ENCODE data around the gene RSPO3. TPM values are rescaled to one million over a fixed set of nuclear protein-coding genes. Genes with fewer than 3 reads are reported as not detected.
A peak's percentile ranks its signal among the peaks of the same experiment; 100 is the strongest.

Gene RSPO3
- 10 to 100 TPM in 1 of 4 donors, 1 to 10 TPM in 3; 1.9 to 10.7 (median 4.0) TPM for total RNA-seq

GRCh38 chr6:127118298-127119101, at the start of gene RSPO3:
TSS of gene RSPO3 (plus strand) at chr6:127118671. CDS start at chr6:127119193, 522 bp downstream.
- peaks cover 0 to 4% (median 0%) of the 10 kb centered on the region in 4 donors for H3K4me1 ChIP-seq
- peak within 1 kb of the TSS; percentile 64 to 73 (median 70) for H3K27ac ChIP-seq
- peak within 1 kb of the TSS; percentile 32 to 51 (median 45) for H3K4me3 ChIP-seq
- no peaks in the 10 kb centered on the region for H3K27me3 ChIP-seq
- no peaks in the 10 kb centered on the region for H3K9me3 ChIP-seq
- no peaks in the 10 kb centered on the region for H3K36me3 ChIP-seq
- DNase-seq: peak in 2 of 3 donors; percentile 47
- no peak for TF ChIP-seq POLR2A (IDR thresholded peaks at IDR 0.05)

- Histone ChIP-seq H3K27ac (no peak overlapping the region), H3K27me3 (no peaks in the 10 kb centered on the region), H3K4me3 (no peak overlapping the region), H3K9me3 (no peaks in the 10 kb centered on the region), H3K36me3 (no peaks in the 10 kb centered on the region), H3K4me1 (no peaks in the 10 kb centered on the region)
- DNase-seq: no peak
- TF ChIP-seq POLR2A (IDR thresholded peaks at IDR 0.05): no peak
- peak in 3 of 6 experiments; percentile 20 to 43 (median 28) for TF ChIP-seq CTCF (IDR thresholded peaks at IDR 0.05)
These were observed 48.7 kb upstream of the RSPO3 start for GRCh38 chr6:127069659-127070279.

- no peak overlapping the region for H3K4me3 ChIP-seq
- no peaks in the 10 kb centered on the region for H3K36me3 ChIP-seq
- no peak for DNase-seq
- TF ChIP-seq CTCF (IDR thresholded peaks at IDR 0.05) (no peak), POLR2A (IDR thresholded peaks at IDR 0.05) (no peak)
- no peak overlapping the region for H3K27ac ChIP-seq
- no peaks in the 10 kb centered on the region for H3K9me3 ChIP-seq
- no peaks in the 10 kb centered on the region for H3K27me3 ChIP-seq
- no peaks in the 10 kb centered on the region for H3K4me1 ChIP-seq
These were observed 45.2 kb upstream of the RSPO3 start for GRCh38 chr6:127073222-127073621.

GRCh38 chr6:127076466-127076865, 42.0 kb upstream of the RSPO3 start:
- no peaks in the 10 kb centered on the region for H3K4me1 ChIP-seq
- no peak overlapping the region for H3K4me3 ChIP-seq
- no peaks in the 10 kb centered on the region for H3K36me3 ChIP-seq
- H3K27me3 ChIP-seq: no peaks in the 10 kb centered on the region
- no peak for TF ChIP-seq POLR2A (IDR thresholded peaks at IDR 0.05)
- H3K9me3 ChIP-seq: no peaks in the 10 kb centered on the region
- H3K27ac ChIP-seq: no peak overlapping the region
- no peak for DNase-seq

- no peak overlapping the region for H3K4me3 ChIP-seq
- no peaks in the 10 kb centered on the region for H3K4me1 ChIP-seq
- TF ChIP-seq POLR2A (IDR thresholded peaks at IDR 0.05) (no peak), CTCF (IDR thresholded peaks at IDR 0.05) (no peak)
- no peaks in the 10 kb centered on the region for H3K27me3 ChIP-seq
- no peak overlapping the region for H3K27ac ChIP-seq
- H3K9me3 ChIP-seq: no peaks in the 10 kb centered on the region
- DNase-seq: no peak
- no peaks in the 10 kb centered on the region for H3K36me3 ChIP-seq
These were observed 40.6 kb upstream of the RSPO3 start for GRCh38 chr6:127077886-127078285.

- Histone ChIP-seq H3K9me3 (no peaks in the 10 kb centered on the region), H3K4me1 (no peaks in the 10 kb centered on the region), H3K27ac (no peak overlapping the region), H3K27me3 (no peaks in the 10 kb centered on the region), H3K36me3 (no peaks in the 10 kb centered on the region), H3K4me3 (no peak overlapping the region)
- TF ChIP-seq CTCF (IDR thresholded peaks at IDR 0.05) (no peak), POLR2A (IDR thresholded peaks at IDR 0.05) (no peak)
- no peak for DNase-seq
These were observed 39.8 kb upstream of the RSPO3 start for GRCh38 chr6:127078669-127079068.

Measured in Peyer's patch (tissue), 4 donors.